PC-3 (cell line): ENCODE data around the gene CCDC185. TPM values are rescaled to one million over a fixed set of nuclear protein-coding genes. Genes with fewer than 3 reads are reported as not detected.

Source experiments
- ATAC-seq: fragments of 200-7000 bp; cut with Tn5 transposase; 2 replicates; pipeline ENCODE4 v1.9.1; 2020; ENCODE audit warnings: mild to moderate bottlenecking, moderate library complexity
- BruUV-seq: library from RNA; stranded (reverse); fragments of 400-500 nt; replicated peaks from 2 replicates; lab custom pipeline; 2021; lab: Mats Ljungman, UMichigan
- CTCF ChIA-PET: fragments of 300-600 bp; sonication (Branson Sonifier 250); formaldehyde crosslinking; loops from one replicate; lab custom pipeline; 2022; ENCODE audit warnings: antibody characterized with exemption; lab: Charles Lee
- POLR2A ChIA-PET: fragments of 300-600 bp; sonication (Branson Sonifier 250); formaldehyde crosslinking; loops from one replicate; lab custom pipeline; 2022; ENCODE audit warnings: antibody characterized with exemption; ENCODE audit not compliant: unreplicated experiment; lab: Charles Lee
- DNase-seq: peaks from one replicate; pipeline ENCODE4 v3.0.0-alpha.2; 2015
- H2AFZ ChIP-seq: fragments of 300-600 bp; sonication (generic); 2 replicates; pipeline ENCODE4 v1.6.0; 2016; ENCODE audit warnings: antibody characterized with exemption, low read length
- H3F3A ChIP-seq: fragments of 300-600 bp; sonication (generic); one replicate; pipeline ENCODE4 v1.6.0; 2017; ENCODE audit warnings: antibody characterized with exemption, low read length, control low read depth, mild to moderate bottlenecking; ENCODE audit not compliant: unreplicated experiment
- H3K27ac ChIP-seq: fragments of 300-600 bp; sonication (generic); 2 replicates; pipeline ENCODE4 v1.5.1; 2016; ENCODE audit warnings: mild to moderate bottlenecking, low read length
- H3K27me3 ChIP-seq: fragments of 300-600 bp; sonication (generic); 2 replicates; pipeline ENCODE4 v1.6.1; 2016; ENCODE audit warnings: low read length, mixed read lengths
- H3K36me3 ChIP-seq: fragments of 300-600 bp; sonication (generic); 2 replicates; pipeline ENCODE4 v1.6.1; 2016; ENCODE audit warnings: low read depth, mixed run types, low read length, mixed read lengths
- H3K4me1 ChIP-seq: fragments of 300-600 bp; sonication (generic); 2 replicates; pipeline ENCODE4 v1.5.1; 2016; ENCODE audit warnings: low read length; ENCODE audit not compliant: insufficient read depth
- H3K4me2 ChIP-seq: fragments of 300-600 bp; sonication (generic); 2 replicates; pipeline ENCODE4 v1.6.0; 2016; ENCODE audit warnings: low read length
- H3K4me3 ChIP-seq: fragments of 300-600 bp; sonication (generic); 2 replicates; pipeline ENCODE4 v1.5.1; 2016; ENCODE audit warnings: mild to moderate bottlenecking, low read length, mixed read lengths
- H3K79me2 ChIP-seq: fragments of 300-600 bp; sonication (generic); 2 replicates; pipeline ENCODE4 v1.6.1; 2017; ENCODE audit warnings: low read length, mixed read lengths
- H3K9ac ChIP-seq: fragments of 300-600 bp; sonication (generic); 2 replicates; pipeline ENCODE4 v1.6.0; 2016; ENCODE audit warnings: mild to moderate bottlenecking, low read length
- H3K9me2 ChIP-seq: fragments of 300-600 bp; sonication (generic); replicated peaks from 2 replicates; pipeline ENCODE4 v1.6.1; 2016; ENCODE audit warnings: mixed run types, low read length, mixed read lengths
- H3K9me3 ChIP-seq: fragments of 300-600 bp; sonication (generic); 2 replicates; pipeline ENCODE4 v1.6.1; 2016; ENCODE audit warnings: low read length, mixed read lengths
- H4K20me1 ChIP-seq: fragments of 300-600 bp; sonication (generic); 2 replicates; pipeline ENCODE4 v1.6.1; 2016; ENCODE audit warnings: low read length, mixed read lengths
- CTCF ChIP-seq: fragments of 300-600 bp; sonication (generic); conservative IDR thresholded peaks from 2 replicates; pipeline ENCODE4 v1.5.1; 2017; ENCODE audit warnings: antibody characterized with exemption, low read depth, mild to moderate bottlenecking, low read length
- EZH2 ChIP-seq: fragments of 300-600 bp; sonication (generic); IDR thresholded peaks from one replicate; pipeline ENCODE4 v1.6.1; 2017; ENCODE audit warnings: antibody characterized with exemption, mild to moderate bottlenecking, low read length; ENCODE audit not compliant: unreplicated experiment
- EZH2phosphoT487 ChIP-seq: fragments of 300-600 bp; sonication (generic); IDR thresholded peaks from 2 replicates; pipeline ENCODE4 v1.6.1; 2018; ENCODE audit warnings: mild to moderate bottlenecking, antibody characterized with exemption, low read length, borderline replicate concordance
- intact Hi-C: fragments of 100-400 bp; cut with micrococcal nuclease; formaldehyde crosslinking; loops from 2 replicates; pipeline ENCODE4 v1.9.0; 2023
- total RNA-seq: library from RNA; depleted of rRNA; stranded (reverse); fragments of >200 nt; gene quantifications from 2 replicates; pipeline ENCODE4 v1.2.3, GENCODE V29; 2014

Gene CCDC185
- total RNA-seq, 1 experiment from 2014 or later: not detected

GRCh38 chr1:223363856-223364684 lies 29.1 kb upstream of the CCDC185 start, which contains the start of gene SUSD4:
TSS of gene SUSD4 (minus strand) at chr1:223364176. CDS start at chr1:223363425, 751 bp downstream.
- CTCF ChIA-PET: interaction anchor here (0.7 to 1.1 kb wide), 2 partner anchors 11 to 230 kb away, joined by 5 to 8 read pairs; no protein-coding TSS in a partner anchor
- POLR2A ChIA-PET: no interaction called here

GRCh38 chr1:223364685-223365382 lies 28.4 kb upstream of the CCDC185 start:
- Histone ChIP-seq H3K9me3 (no peaks in the 10 kb centered on the region), H3K9me2 (no peaks in the 10 kb centered on the region), H3K4me1 (peaks cover 13% of the 10 kb centered on the region), H3F3A (no peaks in the 10 kb centered on the region), H3K36me3 (no peaks in the 10 kb centered on the region), H2AFZ (peak overlapping the region; percentile 59; the same call in 1 of the 2 replicates), H3K9ac (no peak overlapping the region), H4K20me1 (no peaks in the 10 kb centered on the region), H3K79me2 (no peaks in the 10 kb centered on the region), H3K4me2 (peak overlapping the region; percentile 78), H3K27ac (no peak overlapping the region), H3K4me3 (peak overlapping the region; percentile 53), H3K27me3 (peaks cover 58% of the 10 kb centered on the region)
- ATAC-seq: peak; percentile 14; the same call in 1 of the 2 replicates
- POLR2A ChIA-PET: no interaction called here
- DNase-seq: no peak
- CTCF ChIA-PET: no interaction called here
- intact Hi-C loops: no loop called here
- BruUV-seq: no TSS peak
- TF ChIP-seq EZH2 (peak; percentile 80), EZH2phosphoT487 (no peak; the same call in 1 of the 2 replicates)

More at GRCh38 chr1:223363856-223364684, 29.1 kb upstream of the CCDC185 start, which contains the start of gene SUSD4:
- TF ChIP-seq CTCF: no peak
- TF ChIP-seq EZH2: no peak
- TF ChIP-seq EZH2phosphoT487: no peak
- Histone ChIP-seq H3K9me2 (no peaks in the 10 kb centered on the region), H3K27ac (no peak within 1 kb of the TSS), H3K4me3 (peak within 1 kb of the TSS; percentile 74), H3K4me1 (peaks cover 13% of the 10 kb centered on the region), H3K79me2 (no peaks in the 10 kb centered on the region), H2AFZ (peak within 1 kb of the TSS; percentile 72), H3K4me2 (peak within 1 kb of the TSS; percentile 96), H3K9me3 (no peaks in the 10 kb centered on the region), H3K9ac (no peak within 1 kb of the TSS), H3K36me3 (no peaks in the 10 kb centered on the region), H4K20me1 (no peaks in the 10 kb centered on the region), H3F3A (no peaks in the 10 kb centered on the region), H3K27me3 (peaks cover 66% of the 10 kb centered on the region)
- BruUV-seq: no TSS peak
- peak; percentile 21 for DNase-seq
- intact Hi-C loops: no loop called here
- peak; percentile 62 for ATAC-seq

GRCh38 chr1:223374064-223374610 lies 19.1 kb upstream of the CCDC185 start:
- Histone ChIP-seq H3K27me3 (peaks cover 27% of the 10 kb centered on the region; the same call in 1 of the 2 replicates), H4K20me1 (no peaks in the 10 kb centered on the region), H3K4me3 (no peak overlapping the region), H2AFZ (no peak overlapping the region), H3K4me1 (no peaks in the 10 kb centered on the region), H3F3A (no peaks in the 10 kb centered on the region), H3K79me2 (no peaks in the 10 kb centered on the region), H3K9me2 (no peaks in the 10 kb centered on the region), H3K27ac (no peak overlapping the region), H3K9me3 (peaks cover 4% of the 10 kb centered on the region; the same call in 1 of the 2 replicates), H3K36me3 (no peaks in the 10 kb centered on the region), H3K9ac (no peak overlapping the region), H3K4me2 (no peak overlapping the region)
- no TSS peak for BruUV-seq
- ChIA-PET POLR2A (no interaction called here), CTCF (no interaction called here)
- no peak for TF ChIP-seq EZH2
- TF ChIP-seq CTCF: no peak
- TF ChIP-seq EZH2phosphoT487: no peak
- ATAC-seq (no peak), DNase-seq (no peak)
- intact Hi-C loops: no loop called here
